Heart right ventricle (tissue), 16 donors: ENCODE data around the gene USP16. TPM values are rescaled to one million over a fixed set of nuclear protein-coding genes. Genes with fewer than 3 reads are reported as not detected.
"Not testable (repeated sequence)": the region's sequence is repeated elsewhere in the genome, so short reads cannot be mapped to it uniquely, and the experiment has no call there.

Source experiments
- ATAC-seq, 8 donors: fragments of 200-7000 bp; cut with Tn5 transposase; one replicate each; pipeline ENCODE4 v1.9.1; 2020; ENCODE audit warnings: mild to moderate bottlenecking in 8 of 8, moderate library complexity in 8 of 8, moderate number of reproducible peaks in 1 of 8
- DNase-seq, 2 donors: peaks; one replicate each; pipeline ENCODE4 v3.0.0-alpha.2; 2020
- H3K27ac ChIP-seq, 10 donors: fragments of 200-600 bp; sonication (generic) in 2 of 10; one replicate each; pipeline versions ENCODE4 v1.5.0 to v1.8.0; 2020 to 2022; ENCODE audit warnings: mild to moderate bottlenecking in 3 of 10
- H3K27me3 ChIP-seq, 7 donors: fragments of 200-600 bp; one replicate each; pipeline ENCODE4 v1.8.0; 2021 to 2022; ENCODE audit warnings: mild to moderate bottlenecking in 2 of 7
- H3K36me3 ChIP-seq, 9 donors: fragments of 200-600 bp; sonication (generic) in 1 of 9; one replicate each; pipeline versions ENCODE4 v1.5.0 to v1.8.0; 2020 to 2022; ENCODE audit warnings: mild to moderate bottlenecking in 2 of 9
- H3K4me1 ChIP-seq, 9 donors: fragments of 200-600 bp; sonication (generic) in 1 of 9; one replicate each; pipeline versions ENCODE4 v1.5.0 to v1.8.0; 2020 to 2022; ENCODE audit warnings: mild to moderate bottlenecking in 4 of 9
- H3K4me3 ChIP-seq, 10 donors: fragments of 200-600 bp; sonication (generic) in 2 of 10; one replicate each; pipeline versions ENCODE4 v1.5.0 to v1.8.0; 2020 to 2022; ENCODE audit warnings: mild to moderate bottlenecking in 7 of 10, moderate library complexity in 2 of 10
- H3K9me3 ChIP-seq, 11 donors: fragments of 200-600 bp in 10 of 11; sonication (generic) in 2 of 11; one replicate each; pipeline versions ENCODE4 v1.5.0 to v1.8.0; 2013 to 2022; ENCODE audit warnings: mild to moderate bottlenecking in 2 of 11, control low read depth in 1 of 11, moderate library complexity in 1 of 11
- WGBS, 2 donors: extraction: QIAGEN DNeasy Blood & Tissue Kit; methylation state at CpG; one replicate each; pipeline ENCODE4 v1.1.7; 2013; ENCODE audit warnings: inconsistent platforms in 1 of 2; 5-methylcytosine and 5-hydroxymethylcytosine counted together
- intact Hi-C, 10 donors: fragments of 100-400 bp; cut with DNase I; formaldehyde crosslinking; loops; one replicate each; pipeline versions ENCODE4 v1.11.1 to v1.14.2; 2022
- polyA plus RNA-seq, 2 donors: library from polyadenylated mRNA; stranded (reverse); fragments of 200-250 nt; gene quantifications; one replicate each; pipeline ENCODE4 v1.2.3, GENCODE V29; 2013
- total RNA-seq, 10 donors: library from RNA; stranded (reverse); fragmentation: NEBNext Ultra II Directional in 3 of 10; extraction: Animal tissue kit (Norgen Biotek cat#: 25700) in 3 of 10; gene quantifications; one replicate each; pipeline versions ENCODE4 v1.2.1 to v1.2.4, GENCODE V29; 2021 to 2023
- TF ChIP-seq, protein P1 (sequence below), 9 donors: fragments of 200-600 bp; sonication (generic) in 2 of 9; IDR thresholded peaks; one replicate each; pipeline versions ENCODE4 v1.5.0 to v1.8.0; 2021 to 2022; ENCODE audit warnings: antibody characterized with exemption in 9 of 9, mild to moderate bottlenecking in 5 of 9, moderate library complexity in 1 of 9
- donor health status: Arrhythmogenic right ventricular cardiomyopathy.
- donor health status: ischemic (EF 13 %, LVEDD 7.1; RV severe dilation, severe dysfunction).
- donor health status: healthy with polysubstance abuse.
- donor health status: DM: no; HTN: yes; CAD: no.
- donor health status: DM: no; HTN: no; CAD: no.
- donor health status: ischemic (EF 25% LVEDD 6.9; RV normal size, moderate dysfunction).
- donor health status: ischemic (EF 25% LVEDD 5.7; RV mildly dilated, moderate dysfunction).
- donor health status: healthy.
- donor health status: DM: yes; HTN: yes; CAD: no.
- donor health status: Ischemic cardiomyopathy.
- donor health status: ischemic (EF 35%, LVEDD 5.7; RV mildly dilated, moderate dysfunction).
- donor health status: nonischemic (EF 11% LVEDD 7.7; RV severe dilation, severe dysfunction).
- donor health status: DM: yes; HTN: yes; CAD: no.
- donor health status: PGD.
- donor health status: ischemic (EF 29% LVEDD 5.4; RV normal size, mild dysfunction).
- donor health status: nonischemic (EF 23%, LVEDD 6.1; RV moderate dilation, normal function).

USP16 gene
- total and polyA plus RNA-seq, 12 donors, result 20.3 to 41.8 (median 32.5) TPM

DNA sequence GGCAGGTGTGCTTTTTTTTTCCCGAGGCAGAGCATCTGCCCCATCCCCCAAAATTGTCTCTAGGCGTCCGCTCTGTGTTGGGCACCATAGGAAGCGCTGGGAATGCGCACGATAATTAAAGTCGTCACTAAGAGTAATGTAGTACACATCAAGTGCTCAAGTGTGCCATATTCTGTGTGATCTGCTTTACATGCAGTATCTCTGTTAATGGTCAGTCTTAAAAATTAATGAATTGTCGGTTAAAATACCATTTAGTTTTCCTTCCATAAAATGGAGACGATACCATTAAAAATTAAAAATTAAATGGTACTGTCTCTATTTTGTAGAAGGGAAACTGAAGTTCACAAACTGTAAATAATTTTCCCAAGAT is 49.5 kb downstream of the USP16 start:
- DNase-seq, result no peak
- WGBS, 2 donors, result 12 to 13% methylated on average over 9 of the region's 9 CpGs
- intact Hi-C loops, result loop anchor here in 4 of 10 donors (5.0 kb wide), 1 partner anchor 47 kb away; no protein-coding TSS in a partner anchor
- Histone ChIP-seq H3K36me3 (peaks cover 0 to 23% (median under 1%) of the 10 kb centered on the region in 9 donors), H3K4me3 (peak overlapping the region; percentile 64 to 99 (median 84)), H3K4me1 (peaks cover 2 to 55% (median 30%) of the 10 kb centered on the region in 9 donors), H3K27me3 (no peaks in the 10 kb centered on the region), H3K9me3 (no peaks in the 10 kb centered on the region), H3K27ac (peak overlapping the region; percentile 65 to 96 (median 90))
- TF ChIP-seq, protein P1, sequence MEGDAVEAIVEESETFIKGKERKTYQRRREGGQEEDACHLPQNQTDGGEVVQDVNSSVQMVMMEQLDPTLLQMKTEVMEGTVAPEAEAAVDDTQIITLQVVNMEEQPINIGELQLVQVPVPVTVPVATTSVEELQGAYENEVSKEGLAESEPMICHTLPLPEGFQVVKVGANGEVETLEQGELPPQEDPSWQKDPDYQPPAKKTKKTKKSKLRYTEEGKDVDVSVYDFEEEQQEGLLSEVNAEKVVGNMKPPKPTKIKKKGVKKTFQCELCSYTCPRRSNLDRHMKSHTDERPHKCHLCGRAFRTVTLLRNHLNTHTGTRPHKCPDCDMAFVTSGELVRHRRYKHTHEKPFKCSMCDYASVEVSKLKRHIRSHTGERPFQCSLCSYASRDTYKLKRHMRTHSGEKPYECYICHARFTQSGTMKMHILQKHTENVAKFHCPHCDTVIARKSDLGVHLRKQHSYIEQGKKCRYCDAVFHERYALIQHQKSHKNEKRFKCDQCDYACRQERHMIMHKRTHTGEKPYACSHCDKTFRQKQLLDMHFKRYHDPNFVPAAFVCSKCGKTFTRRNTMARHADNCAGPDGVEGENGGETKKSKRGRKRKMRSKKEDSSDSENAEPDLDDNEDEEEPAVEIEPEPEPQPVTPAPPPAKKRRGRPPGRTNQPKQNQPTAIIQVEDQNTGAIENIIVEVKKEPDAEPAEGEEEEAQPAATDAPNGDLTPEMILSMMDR (IDR thresholded peaks at IDR 0.05), result no peak
- ATAC-seq, result peak; percentile 27 to 58 (median 50)

DNA sequence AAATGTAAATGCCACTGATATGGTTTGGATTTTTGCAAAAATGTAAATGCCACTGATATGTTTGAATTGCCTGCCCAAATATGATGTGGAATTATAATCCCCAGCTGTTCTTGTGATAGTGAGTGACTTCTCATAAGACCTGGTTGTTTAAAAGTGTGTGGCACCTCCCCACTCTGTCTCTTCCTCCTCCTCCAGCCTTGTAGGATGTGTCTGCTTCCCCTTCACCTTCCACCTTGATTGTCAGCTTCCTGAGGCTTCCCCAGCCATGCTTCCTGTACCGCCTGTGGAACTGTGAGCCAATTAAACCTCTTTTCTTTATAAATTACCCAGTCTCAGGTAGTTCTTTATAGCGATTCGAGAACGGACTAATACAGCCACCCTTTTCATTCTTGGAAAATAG is 50.3 kb downstream of the USP16 start:
- ATAC-seq (no peak), DNase-seq (no peak)
- H3K4me1 ChIP-seq, result peaks cover 2 to 63% (median 30%) of the 10 kb centered on the region in 9 donors

DNA sequence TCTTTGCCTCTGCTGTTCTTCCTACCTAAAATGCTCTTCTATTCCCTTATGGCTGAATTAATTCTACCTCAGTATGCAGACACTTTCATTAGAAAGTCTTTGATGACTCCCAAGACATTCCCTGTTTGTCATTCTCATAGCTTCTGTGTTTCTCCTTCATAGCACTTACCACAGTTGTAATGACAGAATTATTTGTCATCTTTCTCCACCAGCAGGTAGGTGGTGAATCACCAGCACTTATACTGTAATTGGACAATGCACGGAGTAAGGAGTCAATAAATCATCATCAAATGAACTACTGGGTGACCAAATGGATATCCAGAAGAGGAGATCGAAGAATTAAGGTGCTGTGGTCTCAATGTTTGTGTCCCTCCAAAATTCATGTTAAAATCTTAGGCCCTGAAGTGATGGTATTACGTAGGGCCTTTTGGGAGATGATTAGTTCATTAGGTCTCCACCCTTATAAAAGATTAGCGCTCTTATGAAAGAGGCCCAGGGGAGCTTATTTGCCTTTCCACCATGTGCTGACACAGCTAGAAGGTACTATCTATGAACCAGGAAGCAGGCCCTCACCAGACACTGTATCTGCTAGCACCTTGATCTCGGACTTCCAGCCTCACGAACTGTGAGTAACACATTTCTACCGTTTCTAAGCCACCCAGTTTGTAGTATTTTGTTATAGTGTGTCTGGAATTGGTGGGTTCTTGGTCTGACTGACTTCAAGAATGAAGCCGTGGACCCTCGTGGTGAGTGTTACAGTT is 51.4 kb downstream of the USP16 start:
- DNase-seq (no peak), ATAC-seq (no peak)
- H3K9me3 ChIP-seq, result no peaks in the 10 kb centered on the region
- WGBS, 2 donors, result 90 to 93% methylated on average over 9 of the region's 9 CpGs
- peak overlapping the region in 1 of 10 donors; percentile 63 for H3K4me3 ChIP-seq
- H3K4me1 ChIP-seq, result peaks cover 2 to 64% (median 36%) of the 10 kb centered on the region in 9 donors
- H3K36me3 ChIP-seq, result peaks cover 0 to 4% (median 0%) of the 10 kb centered on the region in 9 donors
- intact Hi-C loops, result loop anchor here in 1 of 10 donors (5.0 kb wide), 1 partner anchor 226 kb away; no protein-coding TSS in a partner anchor
- H3K27me3 ChIP-seq, result no peaks in the 10 kb centered on the region
- TF ChIP-seq, protein P1 (IDR thresholded peaks at IDR 0.05), result no peak
- peak overlapping the region in 7 of 10 donors; percentile 82 to 93 (median 86) for H3K27ac ChIP-seq

More for the DNA sequence above, 50.3 kb downstream of the USP16 start:
- no peak overlapping the region for H3K4me3 ChIP-seq
- H3K27ac ChIP-seq, result peak overlapping the region in 1 of 10 donors; percentile 96
- intact Hi-C loops, result loop anchor here in 4 of 10 donors (5.0 kb wide), 2 partner anchors 47 to 228 kb away; no protein-coding TSS in a partner anchor
- no peaks in the 10 kb centered on the region for H3K27me3 ChIP-seq
- peaks cover 0 to 15% (median 0%) of the 10 kb centered on the region in 9 donors for H3K36me3 ChIP-seq
- no peaks in the 10 kb centered on the region for H3K9me3 ChIP-seq
- 90% methylated on average over 4 of the region's 4 CpGs for WGBS, 2 donors
- TF ChIP-seq, protein P1 (IDR thresholded peaks at IDR 0.05), result no peak

DNA sequence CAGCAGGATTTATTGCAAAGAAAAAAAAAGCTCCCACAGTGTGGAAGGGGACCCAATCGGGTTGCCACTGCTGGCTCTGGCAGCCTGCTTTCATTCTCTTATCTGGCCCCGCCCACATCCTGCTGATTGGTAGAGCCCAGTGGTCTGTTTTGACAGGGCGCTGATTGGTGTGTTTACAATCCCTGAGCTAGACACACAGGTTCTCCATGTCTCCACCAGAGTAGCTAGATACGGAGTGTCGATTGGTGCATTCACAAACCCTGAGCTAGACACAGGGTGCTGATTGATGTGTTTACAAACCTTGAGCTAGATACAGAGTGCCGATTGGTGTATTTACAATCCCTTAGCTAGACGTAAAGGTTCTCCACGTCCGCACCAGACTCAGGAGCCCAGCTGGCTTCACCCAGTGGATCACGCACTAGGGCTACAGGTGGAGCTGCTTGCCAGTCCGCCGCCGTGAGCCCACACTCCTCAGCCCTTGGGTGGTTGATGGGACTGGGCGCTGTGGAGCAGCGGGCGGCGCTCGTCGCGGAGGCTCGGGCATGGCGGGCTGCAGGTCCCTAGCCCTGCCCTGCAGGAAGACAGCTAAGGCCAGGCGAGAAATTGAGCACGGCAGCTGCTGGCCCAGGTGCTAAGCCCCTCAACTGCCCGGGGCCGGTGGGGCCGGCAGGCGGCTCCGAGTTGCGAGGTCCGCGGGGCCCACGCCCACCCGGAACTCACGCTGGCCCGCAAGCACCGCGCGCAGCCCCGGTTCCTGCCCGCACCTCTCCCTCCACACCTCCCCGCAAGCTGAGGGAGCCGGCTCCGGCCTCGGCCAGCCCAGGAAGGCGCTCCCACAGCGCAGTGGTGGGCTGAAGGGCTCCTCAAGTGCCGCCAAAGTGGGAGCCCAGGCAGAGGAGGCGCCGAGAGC is 52.5 kb downstream of the USP16 start:
- WGBS, 2 donors, result 27 to 28% methylated on average over 47 to 50 of the region's 50 CpGs
- not testable (repeated sequence) for H3K9me3 ChIP-seq, H3K36me3 ChIP-seq, H3K27me3 ChIP-seq
- intact Hi-C loops, result loop anchor here in 1 of 10 donors (5.0 kb wide), 1 partner anchor 225 kb away; no protein-coding TSS in a partner anchor
- peak in 1 of 8 donors; percentile 14 for ATAC-seq
- DNase-seq, result peak; percentile 61 to 75
- peak overlapping the region; percentile 42 to 75 (median 64) for H3K4me3 ChIP-seq
- H3K27ac ChIP-seq, result peak overlapping the region; percentile 49 to 93 (median 85)
- peaks cover 2 to 61% (median 26%) of the 10 kb centered on the region in 9 donors for H3K4me1 ChIP-seq
